Loucy (cell line): ENCODE results near the gene SNAI1.

Experiments
- H2AFZ ChIP-seq: fragments of 200-600 bp; sonication (generic); 2 replicates; pipeline ENCODE4 v1.6.0; 2016; ENCODE audit warnings: antibody characterized with exemption, mild to moderate bottlenecking, low read length, moderate library complexity
- H3F3A ChIP-seq: fragments of 200-600 bp; 2 replicates; pipeline ENCODE4 v1.6.0; 2016; ENCODE audit warnings: antibody characterized with exemption, low read depth, mild to moderate bottlenecking
- H3K27me3 ChIP-seq: fragments of 200-600 bp; sonication (generic); 2 replicates; pipeline ENCODE4 v1.6.1; 2014; ENCODE audit warnings: low read length, mild to moderate bottlenecking; ENCODE audit not compliant: insufficient read depth, poor library complexity, severe bottlenecking
- H3K36me3 ChIP-seq: fragments of 200-600 bp; sonication (generic); 2 replicates; pipeline ENCODE4 v1.6.1; 2016; ENCODE audit warnings: low read length; ENCODE audit not compliant: insufficient read depth
- H3K4me1 ChIP-seq: fragments of 200-600 bp; sonication (generic); 2 replicates; pipeline ENCODE4 v1.5.1; 2014; ENCODE audit warnings: low read length, mild to moderate bottlenecking; ENCODE audit not compliant: insufficient read depth, poor library complexity, severe bottlenecking
- H3K4me2 ChIP-seq: fragments of 200-600 bp; sonication (generic); 2 replicates; pipeline ENCODE4 v1.6.0; 2014; ENCODE audit warnings: antibody characterized with exemption, low read length, low read depth, mild to moderate bottlenecking; ENCODE audit not compliant: poor library complexity, severe bottlenecking
- H3K4me3 ChIP-seq: fragments of 200-600 bp; sonication (generic); 2 replicates; pipeline ENCODE4 v1.5.1; 2014; ENCODE audit warnings: low read length, mild to moderate bottlenecking, mixed read lengths; ENCODE audit not compliant: poor library complexity, severe bottlenecking
- H3K79me2 ChIP-seq: fragments of 200-600 bp; sonication (generic); 2 replicates; pipeline ENCODE4 v1.6.1; 2014; ENCODE audit warnings: low read length; ENCODE audit not compliant: insufficient read depth
- H3K9ac ChIP-seq: fragments of 200-600 bp; sonication (generic); 2 replicates; pipeline ENCODE4 v1.6.0; 2014; ENCODE audit warnings: mild to moderate bottlenecking, low read depth, low read length, moderate library complexity; ENCODE audit not compliant: poor library complexity, severe bottlenecking
- H3K9me2 ChIP-seq: fragments of 200-600 bp; sonication (generic); replicated peaks from 2 replicates; pipeline ENCODE4 v1.6.1; 2016; ENCODE audit warnings: low read depth, low read length, mixed read lengths
- H3K9me3 ChIP-seq: fragments of 200-600 bp; sonication (generic); 2 replicates; pipeline ENCODE4 v1.6.1; 2014; ENCODE audit warnings: mild to moderate bottlenecking, antibody characterized with exemption, low read length, low read depth; ENCODE audit not compliant: insufficient read depth
- H4K20me1 ChIP-seq: fragments of 200-600 bp; sonication (generic); 2 replicates; pipeline ENCODE4 v1.6.0; 2014; ENCODE audit warnings: antibody characterized with exemption, low read length, mild to moderate bottlenecking; ENCODE audit not compliant: insufficient read depth, poor library complexity, severe bottlenecking
- CTCF ChIP-seq: fragments of 200-600 bp; sonication (generic); conservative IDR thresholded peaks from 2 replicates; pipeline ENCODE4 v1.5.1; 2014; ENCODE audit warnings: mild to moderate bottlenecking, antibody characterized with exemption, low read length
- EZH2phosphoT487 ChIP-seq: fragments of 200-600 bp; IDR thresholded peaks from 2 replicates; pipeline ENCODE4 v1.6.1; 2018; ENCODE audit warnings: antibody characterized with exemption, mild to moderate bottlenecking, moderate library complexity, borderline replicate concordance

SNAI1 gene

GRCh38 chr20:50015993-50016770, 33.4 kb downstream of the SNAI1 start:
- H2AFZ ChIP-seq = no peak overlapping the region
- no peak overlapping the region for H3K9ac ChIP-seq
- no peak overlapping the region for H3K4me2 ChIP-seq

GRCh38 chr20:50017160-50017559, 34.4 kb downstream of the SNAI1 start:
- Histone ChIP-seq H3K36me3 (no peaks in the 10 kb centered on the region), H3K79me2 (no peaks in the 10 kb centered on the region), H3K9me3 (no peaks in the 10 kb centered on the region), H3K27me3 (no peaks in the 10 kb centered on the region), H3K4me1 (peaks cover 7% of the 10 kb centered on the region), H3K9me2 (no peaks in the 10 kb centered on the region), H2AFZ (no peak overlapping the region), H3K4me2 (no peak overlapping the region), H3K9ac (no peak overlapping the region), H4K20me1 (no peaks in the 10 kb centered on the region), H3F3A (no peaks in the 10 kb centered on the region), H3K4me3 (no peak overlapping the region)
- no peak for TF ChIP-seq CTCF

More at GRCh38 chr20:50015993-50016770, 33.4 kb downstream of the SNAI1 start:
- H3K36me3 ChIP-seq = no peaks in the 10 kb centered on the region
- H3F3A ChIP-seq = no peaks in the 10 kb centered on the region
- H3K9me2 ChIP-seq = no peaks in the 10 kb centered on the region
- H3K27me3 ChIP-seq = no peaks in the 10 kb centered on the region
- H3K4me1 ChIP-seq = peaks cover 7% of the 10 kb centered on the region
- H3K79me2 ChIP-seq = no peaks in the 10 kb centered on the region
- H3K4me3 ChIP-seq = no peak overlapping the region
- no peaks in the 10 kb centered on the region for H4K20me1 ChIP-seq
- no peaks in the 10 kb centered on the region for H3K9me3 ChIP-seq
- TF ChIP-seq EZH2phosphoT487 (no peak), CTCF (no peak)

- no peaks in the 10 kb centered on the region for H3K9me2 ChIP-seq
- H3K36me3 ChIP-seq = no peaks in the 10 kb centered on the region
- no peaks in the 10 kb centered on the region for H3K79me2 ChIP-seq
- no peak overlapping the region for H3K4me2 ChIP-seq
- H3K9ac ChIP-seq = no peak overlapping the region
- H3K27me3 ChIP-seq = no peaks in the 10 kb centered on the region
- H2AFZ ChIP-seq = no peak overlapping the region
- H4K20me1 ChIP-seq = no peaks in the 10 kb centered on the region
- H3K9me3 ChIP-seq = no peaks in the 10 kb centered on the region
- TF ChIP-seq CTCF (no peak), EZH2phosphoT487 (no peak)
- no peaks in the 10 kb centered on the region for H3F3A ChIP-seq
- peaks cover 2% of the 10 kb centered on the region for H3K4me1 ChIP-seq
- no peak overlapping the region for H3K4me3 ChIP-seq
Observed at GRCh38 chr20:50017576-50018248, 34.9 kb downstream of the SNAI1 start.
